GM18868 (cell line): ENCODE results near the gene GPR82.
"Not testable (repeated sequence)": the region's sequence is repeated elsewhere in the genome, so short reads cannot be mapped to it uniquely, and the experiment has no call there.

ENCODE experiments used
- ATAC-seq: cut with Tn5 transposase; IDR thresholded peaks from one replicate; pipeline ENCODE4 v1.9.1; 2021; ENCODE audit warnings: mild to moderate bottlenecking, moderate library complexity; ENCODE audit not compliant: unreplicated experiment

Gene GPR82, protein sequence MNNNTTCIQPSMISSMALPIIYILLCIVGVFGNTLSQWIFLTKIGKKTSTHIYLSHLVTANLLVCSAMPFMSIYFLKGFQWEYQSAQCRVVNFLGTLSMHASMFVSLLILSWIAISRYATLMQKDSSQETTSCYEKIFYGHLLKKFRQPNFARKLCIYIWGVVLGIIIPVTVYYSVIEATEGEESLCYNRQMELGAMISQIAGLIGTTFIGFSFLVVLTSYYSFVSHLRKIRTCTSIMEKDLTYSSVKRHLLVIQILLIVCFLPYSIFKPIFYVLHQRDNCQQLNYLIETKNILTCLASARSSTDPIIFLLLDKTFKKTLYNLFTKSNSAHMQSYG

DNA sequence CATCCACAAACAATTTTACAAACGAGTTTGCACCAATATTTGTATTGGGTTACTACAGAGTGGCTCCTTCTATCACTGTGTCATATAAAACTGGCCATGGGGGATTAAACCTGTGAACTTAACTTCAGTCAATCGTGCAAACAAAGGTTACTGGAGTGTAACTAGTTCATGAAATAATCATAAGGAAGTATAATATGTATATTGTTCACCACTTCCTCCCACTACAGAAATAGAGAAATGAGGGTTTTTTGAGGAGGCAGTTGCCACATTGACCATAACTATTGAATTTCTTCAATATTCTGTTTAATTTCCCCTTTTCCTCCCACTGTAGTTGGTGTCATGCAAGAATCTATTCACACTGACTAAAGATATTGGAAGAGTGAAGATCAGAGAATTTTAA is at the start of gene GPR82:
GPR82 (plus strand) TSS at position 356 of the 400 bp plus-strand sequence. CDS start 2,846 bp downstream, outside the sequence.
- no peak for ATAC-seq

DNA sequence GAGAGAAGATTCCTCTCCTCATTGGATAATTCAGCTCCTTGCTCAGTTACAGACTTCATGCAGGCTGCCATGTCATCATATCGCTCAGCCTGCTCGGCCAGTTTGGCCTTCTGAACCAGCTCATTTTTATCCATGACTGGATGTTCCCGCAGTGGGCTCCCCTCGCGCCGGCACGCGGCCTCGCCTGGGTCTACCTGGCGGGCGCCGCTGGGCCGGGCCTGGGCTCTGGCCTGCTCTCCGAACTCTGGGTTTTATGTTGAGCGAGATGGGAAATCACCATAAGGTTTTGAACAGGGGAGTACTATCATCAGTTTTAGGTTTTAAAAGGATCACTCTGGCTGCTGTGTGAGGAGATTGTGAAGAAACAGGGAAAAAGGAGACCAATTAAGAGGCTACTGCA is 47.6 kb upstream of the GPR82 start:
- ATAC-seq: not testable (repeated sequence)

DNA sequence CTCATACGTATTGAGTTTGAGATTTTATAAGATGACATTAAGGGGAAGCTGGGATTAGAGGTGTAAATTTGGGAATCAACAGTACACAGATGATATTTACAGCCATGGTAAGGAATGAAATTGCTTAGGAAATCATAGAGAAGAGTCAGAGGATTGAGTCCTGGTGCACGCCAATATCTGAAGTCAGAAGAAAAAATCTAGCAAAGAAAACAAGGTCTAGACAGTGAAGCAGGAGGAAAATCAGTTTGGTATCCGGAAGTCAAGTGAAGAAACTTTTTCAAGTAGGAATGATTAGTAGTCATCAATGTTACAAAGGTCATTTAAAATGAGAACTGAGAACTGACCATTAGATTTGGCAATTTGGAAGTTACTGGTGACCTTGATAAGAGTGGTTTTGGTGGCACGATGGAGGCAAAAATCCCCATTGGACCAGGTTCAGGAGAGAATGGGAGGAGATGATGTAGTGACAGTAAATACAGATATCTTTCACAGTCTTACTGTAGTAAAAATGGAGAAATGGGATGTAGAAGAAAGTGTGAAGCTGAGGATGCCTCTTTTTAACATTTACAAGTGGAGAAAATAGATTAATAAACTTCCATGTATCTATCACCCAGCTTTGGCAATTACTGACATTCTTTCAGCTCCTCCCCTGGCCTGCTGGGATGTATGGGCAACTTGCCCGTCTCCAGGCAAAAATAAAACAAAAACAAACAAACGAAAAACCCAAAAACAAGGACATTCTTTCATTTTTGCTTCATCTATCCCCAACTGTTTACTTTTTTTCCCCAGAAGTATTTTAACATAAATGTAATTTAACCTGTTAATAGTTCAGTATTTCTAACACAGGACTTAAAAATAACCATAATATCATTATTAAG is 46.6 kb upstream of the GPR82 start:
- no peak for ATAC-seq

DNA sequence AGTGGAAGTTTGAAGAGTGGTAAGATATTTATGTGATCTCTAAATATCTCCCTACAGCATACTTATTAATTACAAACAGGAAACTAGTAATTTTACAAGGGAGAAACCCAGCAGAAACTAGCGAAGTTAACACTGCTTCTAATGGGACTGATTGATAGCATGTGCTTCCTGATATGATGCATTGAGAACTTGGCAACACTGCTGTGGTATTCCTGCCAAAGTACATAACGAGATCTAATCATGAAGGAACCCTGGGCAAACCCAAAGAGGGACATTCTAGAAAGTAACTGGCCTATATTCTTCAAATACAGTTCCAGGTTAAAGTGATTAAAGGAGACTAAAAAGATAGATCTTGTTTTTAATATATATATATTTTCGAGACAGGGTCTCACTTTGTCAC is 39.8 kb upstream of the GPR82 start:
- ATAC-seq: no peak

DNA sequence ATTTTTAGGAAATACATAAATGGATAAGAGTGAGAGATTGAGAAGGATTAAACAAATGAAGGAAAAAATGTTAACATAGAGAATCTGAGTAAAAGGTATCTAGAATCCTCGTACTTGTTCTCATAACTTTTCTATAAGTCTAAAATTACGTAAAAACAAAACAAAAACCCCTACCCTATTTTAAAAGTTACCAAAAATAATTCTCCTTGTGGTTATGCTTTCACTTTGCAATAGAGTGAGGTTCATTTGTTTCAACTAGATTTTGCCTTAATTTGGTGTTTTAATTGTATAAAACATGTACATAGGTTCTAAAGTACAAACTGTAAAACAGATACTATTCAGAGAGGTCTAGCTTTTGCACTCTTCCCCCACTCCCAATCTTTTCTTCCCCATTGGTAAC is 39.0 kb upstream of the GPR82 start:
- ATAC-seq: no peak

DNA sequence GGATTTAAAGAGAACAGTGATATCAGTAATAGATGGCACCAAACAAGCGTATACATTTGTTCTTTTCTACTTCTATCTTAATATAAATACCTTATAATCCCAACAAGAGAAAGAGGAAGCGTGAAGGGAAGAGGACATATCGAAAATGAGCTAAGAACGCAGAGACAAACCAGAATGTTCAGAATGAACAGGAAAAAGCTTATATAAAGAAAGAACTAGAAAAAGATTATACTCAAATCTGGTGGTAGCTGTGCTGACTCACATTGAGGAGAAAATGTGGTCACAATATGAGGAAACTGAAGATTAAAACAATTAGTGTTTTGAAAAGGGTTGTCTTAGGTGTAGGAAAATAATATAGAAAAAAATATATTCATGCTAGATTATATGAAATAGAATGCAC is 37.2 kb upstream of the GPR82 start:
- peak; percentile 62 for ATAC-seq

DNA sequence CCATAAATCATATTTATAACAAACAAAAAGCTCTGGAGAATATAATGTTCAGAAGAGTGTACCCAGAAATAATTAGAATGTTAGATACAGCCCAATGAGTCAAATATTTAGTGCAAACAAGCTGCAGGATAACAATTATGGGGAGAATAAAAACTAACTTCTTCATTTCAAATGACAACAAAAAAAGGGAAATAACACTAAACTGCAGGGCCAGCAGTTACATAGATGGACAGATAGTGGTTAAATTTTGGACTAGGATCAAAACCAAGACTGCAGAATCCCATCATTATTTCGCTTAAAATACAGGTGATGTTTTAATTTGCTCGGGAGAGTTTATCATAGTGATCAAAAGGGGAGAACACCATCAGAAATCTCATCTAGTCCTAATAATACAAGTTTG is 35.8 kb upstream of the GPR82 start:
- ATAC-seq: no peak

DNA sequence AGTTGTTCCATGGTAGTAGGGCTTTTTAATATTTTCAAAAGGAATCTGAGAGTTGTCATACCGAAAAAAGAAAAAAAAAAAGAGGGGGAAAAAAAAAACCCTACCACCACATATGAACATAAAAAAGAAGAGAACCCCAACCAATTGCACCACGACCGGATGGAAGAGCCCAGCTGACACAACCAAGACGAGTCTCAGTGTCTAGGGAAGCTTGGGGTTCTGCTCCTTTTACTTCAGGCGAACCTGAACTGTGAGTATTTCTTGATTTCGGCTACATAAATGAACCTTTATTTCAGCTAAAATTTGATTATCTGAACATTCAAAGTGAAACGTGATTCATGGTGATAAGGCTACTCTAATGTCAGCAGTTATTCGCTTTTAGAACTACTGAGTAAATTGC is 35.1 kb upstream of the GPR82 start, which contains the start of gene GPR34:
GPR34 (plus strand) TSS at position 139 of the 400 bp plus-strand sequence. CDS start 6,661 bp downstream, outside the sequence.
- ATAC-seq: no peak

DNA sequence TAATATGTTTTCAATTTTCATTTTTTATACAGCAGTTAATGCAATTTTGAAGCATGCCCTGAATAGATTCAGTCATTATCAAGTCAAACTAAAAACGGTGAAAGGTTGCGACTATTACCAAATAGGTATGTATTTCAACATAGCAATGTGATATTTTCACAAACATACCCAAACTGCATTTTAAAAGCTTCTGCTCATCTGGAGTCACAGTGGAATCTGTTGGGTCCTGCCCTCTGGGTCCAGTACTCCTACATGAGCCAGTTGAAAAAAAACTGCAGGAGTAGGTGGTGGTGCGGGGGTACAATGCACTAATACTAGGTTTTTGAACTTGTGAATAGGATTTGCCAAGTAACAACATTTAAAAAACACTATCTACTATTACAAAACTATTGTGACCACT is 34.3 kb upstream of the GPR82 start:
- no peak for ATAC-seq

DNA sequence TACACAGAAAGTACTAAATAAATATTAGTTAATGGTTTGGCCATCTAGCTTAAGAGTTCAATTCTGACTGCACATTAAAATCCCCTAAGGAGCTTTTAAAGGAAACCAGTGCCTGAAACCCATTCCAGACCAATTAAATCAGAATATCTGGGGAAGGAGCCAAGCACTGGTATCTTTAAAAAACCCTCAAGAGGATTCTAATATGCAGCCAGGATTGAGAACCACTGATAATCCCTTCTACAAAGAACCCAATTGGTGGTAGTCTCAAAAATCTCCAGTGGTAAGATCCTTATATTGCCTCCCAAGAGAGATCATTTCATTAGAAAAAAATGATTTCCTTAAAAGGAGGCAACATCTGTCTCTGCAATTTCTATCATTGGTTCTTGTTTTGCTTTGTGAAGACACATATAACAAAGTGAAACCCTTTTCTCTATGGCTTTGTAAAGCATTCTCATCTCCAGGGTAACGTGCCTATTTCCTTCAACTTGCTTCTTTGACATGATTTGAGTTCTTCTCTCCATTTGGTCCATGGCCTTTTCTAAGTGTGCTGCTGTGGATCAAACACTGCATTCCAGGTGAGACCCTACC is 31.7 kb upstream of the GPR82 start:
- ATAC-seq: no peak

DNA sequence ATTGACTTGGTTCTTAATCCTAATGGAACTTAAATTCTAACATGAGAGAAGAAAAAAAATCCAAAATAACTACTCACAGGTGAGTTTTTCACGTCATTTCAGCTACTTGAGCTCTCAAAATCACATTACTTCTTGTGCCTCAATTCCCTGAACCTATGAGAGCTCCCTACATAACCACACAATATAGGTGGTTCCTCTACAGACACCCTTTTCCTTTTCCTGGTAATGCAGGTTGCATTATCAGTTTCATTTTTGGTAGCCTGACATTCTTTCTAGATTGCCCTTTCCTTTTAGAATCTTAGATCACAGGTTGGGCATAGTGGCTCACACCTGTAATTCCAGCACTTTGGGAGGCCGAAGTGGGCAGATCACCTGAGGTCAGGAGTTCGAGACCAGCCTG is 31.0 kb upstream of the GPR82 start:
- no peak for ATAC-seq

DNA sequence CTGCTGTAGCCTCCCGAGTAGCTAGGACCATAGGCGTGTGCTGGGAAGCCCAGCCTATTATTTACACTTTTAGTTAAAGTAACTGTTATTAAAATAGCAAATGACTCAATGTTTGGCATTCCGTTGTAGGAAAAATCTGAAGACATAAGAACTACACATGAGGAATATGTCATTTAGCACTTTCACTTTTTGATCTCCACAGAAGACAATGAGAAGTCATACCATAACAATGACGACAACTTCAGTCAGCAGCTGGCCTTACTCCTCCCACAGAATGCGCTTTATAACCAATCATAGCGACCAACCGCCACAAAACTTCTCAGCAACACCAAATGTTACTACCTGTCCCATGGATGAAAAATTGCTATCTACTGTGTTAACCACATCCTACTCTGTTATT is 28.6 kb upstream of the GPR82 start:
- no peak for ATAC-seq

DNA sequence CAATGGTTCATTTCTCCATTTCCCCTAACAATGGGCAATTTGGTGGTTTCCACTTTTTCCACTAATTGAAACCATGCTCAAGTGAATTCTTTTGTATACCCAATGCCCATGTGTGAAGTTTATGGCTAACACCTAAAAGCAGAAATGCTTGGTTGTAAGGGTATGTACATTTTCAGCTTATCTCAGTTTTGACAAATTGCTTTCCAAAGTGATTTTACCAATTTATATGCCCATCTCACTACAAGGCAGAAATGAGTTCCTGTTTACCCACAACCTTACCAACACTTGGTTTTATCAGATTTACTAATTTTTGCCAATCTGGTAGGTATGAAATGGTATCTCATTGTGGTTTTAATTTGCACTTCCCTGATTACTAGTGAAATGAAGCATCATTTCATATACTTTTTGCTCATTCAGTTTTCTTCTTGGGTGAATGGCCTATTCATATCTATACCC is 20.4 kb upstream of the GPR82 start:
- ATAC-seq: no peak

DNA sequence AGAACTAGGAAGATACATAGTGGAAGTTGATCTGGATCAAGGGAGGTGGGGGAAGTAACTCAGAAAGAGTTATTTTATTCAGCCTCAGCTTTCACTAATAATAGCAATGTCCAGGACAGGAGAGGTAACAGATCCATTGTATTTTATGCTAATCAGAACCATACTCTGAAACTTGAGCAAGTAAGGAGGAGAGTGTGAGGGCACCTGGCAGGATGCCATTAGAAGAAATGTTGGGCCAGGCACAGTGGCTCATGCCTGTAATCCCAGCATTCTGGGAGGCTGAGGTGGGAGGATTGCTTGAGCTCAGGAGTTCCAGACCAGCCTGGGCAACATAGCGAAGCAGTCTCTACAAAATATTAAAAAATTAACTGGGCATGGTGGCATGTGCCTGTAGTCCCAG is 18.9 kb upstream of the GPR82 start:
- ATAC-seq: no peak

DNA sequence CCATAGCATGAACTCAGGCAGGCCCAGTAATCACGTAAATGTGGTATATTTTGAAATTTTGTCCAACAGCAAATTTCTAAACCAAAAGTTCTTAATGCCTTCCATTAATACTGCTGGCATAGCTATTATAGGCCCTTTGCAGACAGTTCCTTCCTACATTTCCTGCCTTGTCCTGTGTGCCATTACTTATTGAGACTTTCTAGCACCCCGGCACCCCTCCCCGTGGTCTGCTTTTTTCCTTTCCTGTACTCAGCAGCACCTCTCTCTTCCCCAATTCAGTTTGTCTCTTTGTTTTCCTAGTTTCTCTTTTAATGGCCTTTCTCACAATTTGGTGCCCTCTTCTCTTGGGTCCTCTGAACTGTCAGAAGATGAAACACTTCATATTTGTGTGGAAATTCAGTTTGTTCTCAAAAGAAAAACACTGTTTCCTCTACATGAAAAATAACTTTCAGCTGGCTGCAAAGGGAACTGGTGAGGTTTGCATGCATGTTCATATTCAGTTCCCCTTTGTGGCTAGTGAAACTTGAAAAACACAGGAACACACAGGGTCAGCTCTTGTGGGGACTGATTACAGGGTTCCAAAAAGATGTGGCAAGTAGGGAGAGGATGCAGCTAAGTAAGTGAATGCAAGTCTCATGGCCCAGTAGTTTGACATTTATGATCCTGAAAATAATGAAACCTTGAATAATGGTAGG is 18.2 kb upstream of the GPR82 start:
- ATAC-seq: peak; percentile 86

DNA sequence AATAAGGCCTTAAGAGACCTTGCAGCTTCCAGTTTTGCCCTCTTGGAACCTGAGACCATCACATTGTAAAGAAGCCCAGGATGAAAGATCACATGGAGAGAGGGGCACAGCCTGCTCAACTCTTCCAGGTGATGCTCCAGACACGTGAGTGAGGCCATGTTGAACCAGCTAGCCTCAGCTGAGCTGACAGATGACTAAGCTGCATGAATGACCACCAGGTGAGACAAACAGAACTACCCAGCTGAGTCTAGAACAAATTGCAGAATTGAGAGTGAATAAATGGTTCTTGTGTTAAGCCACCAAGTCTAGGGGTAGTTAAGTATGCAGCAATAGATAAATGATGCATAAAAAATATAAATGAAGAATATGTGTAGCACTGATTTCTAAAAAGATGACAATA is 16.8 kb upstream of the GPR82 start:
- ATAC-seq: no peak

DNA sequence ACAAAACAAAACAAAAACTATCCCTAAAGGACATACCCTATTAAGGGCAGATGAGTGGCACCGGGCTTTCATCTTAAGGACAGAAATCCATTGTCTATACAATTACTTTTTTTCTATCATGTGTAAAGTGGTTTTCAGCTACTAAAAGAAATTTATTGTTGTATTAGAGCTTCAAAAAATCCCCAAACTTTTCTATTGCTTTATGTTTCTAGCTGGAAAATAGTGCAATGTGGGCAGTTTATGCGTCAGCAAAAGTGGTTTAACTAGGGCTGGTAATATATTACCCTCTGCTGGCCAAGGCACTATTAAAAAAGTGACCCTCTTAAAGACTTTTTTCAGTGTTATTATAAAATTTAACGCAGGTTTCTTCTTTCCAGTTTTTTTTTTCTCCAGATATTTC is 15.5 kb upstream of the GPR82 start:
- no peak for ATAC-seq

DNA sequence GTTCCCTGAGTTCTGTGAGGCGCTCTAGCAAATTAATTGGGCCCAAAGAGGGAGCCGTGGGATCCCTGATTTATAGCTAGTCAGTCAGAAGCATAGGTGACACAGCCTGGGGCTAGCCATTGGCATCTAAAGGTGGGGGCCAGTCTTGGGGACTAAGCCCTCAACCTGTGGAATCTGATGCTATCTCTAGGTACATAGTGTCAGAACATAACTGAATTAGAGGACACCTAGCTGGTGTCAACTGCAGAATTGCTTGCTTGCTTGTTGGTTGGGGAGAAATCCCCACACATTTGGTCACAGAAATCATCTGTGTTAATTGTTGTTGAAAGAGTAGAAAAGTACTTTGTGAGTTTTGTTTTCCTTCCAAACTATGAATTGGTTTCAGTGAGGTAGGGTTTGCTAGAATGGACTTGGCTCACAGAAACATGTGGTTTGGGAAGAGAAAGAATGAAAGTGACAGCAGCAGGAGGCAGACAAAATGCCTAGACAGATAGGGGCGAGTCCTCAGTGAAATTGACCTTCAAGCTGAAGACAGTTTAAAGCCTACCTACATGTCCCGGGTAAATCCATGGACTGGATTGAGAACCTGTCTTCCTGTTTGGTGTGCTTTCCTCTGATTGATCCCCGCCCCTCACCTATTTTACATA is 12.8 kb upstream of the GPR82 start:
- no peak for ATAC-seq

DNA sequence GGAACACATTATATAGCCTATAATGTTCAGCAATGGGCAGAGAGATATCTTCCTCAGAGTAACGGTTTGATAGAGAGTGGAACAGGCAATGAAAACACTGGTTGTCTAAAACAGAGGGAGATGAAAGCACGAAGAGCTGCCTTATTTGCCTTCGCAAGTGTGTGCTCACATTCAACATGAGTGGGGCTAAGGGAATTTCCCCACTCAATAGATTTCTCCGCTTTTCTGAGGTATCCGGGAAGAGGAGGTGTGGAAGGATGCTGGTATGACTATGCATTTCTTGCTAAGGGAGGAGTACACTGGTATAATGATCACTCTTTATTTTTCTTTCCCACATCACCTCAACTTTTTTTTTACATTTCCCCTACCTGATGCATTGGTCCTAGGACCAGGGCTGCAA is 7.8 kb upstream of the GPR82 start:
- ATAC-seq: no peak

DNA sequence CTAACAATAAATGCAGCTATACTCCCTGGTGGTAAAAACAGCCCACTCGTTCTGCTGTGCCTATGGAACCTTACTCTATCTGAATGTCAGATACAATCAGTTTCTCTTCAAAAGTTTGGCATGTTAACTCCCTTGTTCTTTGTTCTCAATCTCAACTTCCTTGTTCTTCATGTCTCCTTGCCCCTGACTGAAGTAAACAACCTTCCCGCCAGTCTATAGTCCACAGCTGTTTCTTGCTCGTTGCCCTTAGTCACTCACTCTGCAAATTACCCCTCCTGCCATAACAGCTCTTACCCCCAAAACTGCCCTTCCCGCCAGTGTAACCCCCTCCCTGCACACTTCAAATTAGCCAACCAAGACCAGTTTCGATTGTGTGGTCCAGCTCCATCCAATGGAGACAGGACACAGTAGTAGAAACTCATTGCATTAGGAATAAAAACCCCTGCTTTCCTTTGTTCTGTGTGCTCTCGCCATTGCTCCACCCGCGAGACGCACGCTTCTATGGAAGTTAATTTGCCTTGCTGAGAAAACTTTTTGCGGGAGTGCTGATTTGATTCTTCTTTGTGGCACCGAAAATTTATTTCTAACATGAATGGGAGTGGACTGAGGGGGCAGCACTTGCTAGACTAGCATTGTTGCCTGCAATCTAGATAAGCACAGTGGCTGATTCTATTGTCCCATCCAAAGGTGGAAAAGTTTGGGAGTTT is 7.1 kb upstream of the GPR82 start:
- no peak for ATAC-seq
